SJCRH30 (cell line): ENCODE results near the gene CACNB2. TPM values are rescaled to one million over a fixed set of nuclear protein-coding genes. Genes with fewer than 3 reads are reported as not detected.

Experiments
- DNase-seq, 2 experiments: peaks; one replicate each; pipeline ENCODE4 v3.0.0-alpha.2; 2015 to 2020
- H3K27ac ChIP-seq: fragments of 250-450 bp; sonication (Bioruptor Pico); 2 replicates; pipeline ENCODE4 v1.5.1; 2020; ENCODE audit warnings: mild to moderate bottlenecking, moderate library complexity
- H3K27me3 ChIP-seq: fragments of 250-450 bp; sonication (Bioruptor Pico); 2 replicates; pipeline ENCODE4 v1.5.1; 2020; ENCODE audit warnings: mild to moderate bottlenecking, moderate library complexity
- H3K36me3 ChIP-seq: fragments of 250-450 bp; sonication (Bioruptor Pico); 2 replicates; pipeline ENCODE4 v1.5.1; 2020; ENCODE audit warnings: mild to moderate bottlenecking, moderate library complexity
- H3K4me1 ChIP-seq: fragments of 250-450 bp; sonication (Bioruptor Pico); 2 replicates; pipeline ENCODE4 v1.5.1; 2020; ENCODE audit warnings: mild to moderate bottlenecking, moderate library complexity
- H3K4me3 ChIP-seq: fragments of 250-450 bp; sonication (Bioruptor Pico); 2 replicates; pipeline ENCODE4 v1.5.1; 2020; ENCODE audit warnings: mild to moderate bottlenecking, moderate library complexity
- H3K9me3 ChIP-seq: fragments of 250-450 bp; sonication (Bioruptor Pico); replicated peaks from 2 replicates; pipeline ENCODE4 v1.5.1; 2020; ENCODE audit warnings: mild to moderate bottlenecking, moderate library complexity
- total RNA-seq: library from RNA; depleted of rRNA; stranded (reverse); fragments of >200 nt; shearing (Covaris generic); gene quantifications from 2 replicates; pipeline ENCODE4 v1.2.3, GENCODE V29; 2014

The CACNB2 gene
- total RNA-seq, 1 experiment from 2014 or later: 0.04 TPM

DNA sequence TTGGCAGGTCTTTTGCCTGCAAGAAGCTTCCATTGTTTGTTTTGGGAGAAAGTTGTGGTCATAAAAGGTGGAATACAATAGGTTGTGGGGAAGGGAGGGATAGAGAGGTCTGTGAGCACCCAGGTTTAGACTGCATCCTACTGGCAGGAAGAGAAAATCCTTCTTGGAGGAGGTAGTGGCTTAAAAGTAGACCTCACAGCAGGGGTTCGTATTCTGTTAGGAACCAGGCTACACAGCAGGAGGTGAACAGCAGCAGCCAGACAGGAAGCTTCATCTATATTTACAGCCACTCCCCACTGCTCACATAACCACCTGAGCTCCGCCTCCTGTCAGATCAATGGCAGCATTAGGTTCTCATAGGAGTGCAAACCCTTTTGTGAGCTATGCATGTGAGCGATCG lies 265.9 kb downstream of the CACNB2 start:
- H3K27me3 ChIP-seq: no peaks in the 10 kb centered on the region
- no peak overlapping the region for H3K4me3 ChIP-seq
- no peaks in the 10 kb centered on the region for H3K36me3 ChIP-seq
- H3K27ac ChIP-seq: no peak overlapping the region
- H3K9me3 ChIP-seq: no peaks in the 10 kb centered on the region
- H3K4me1 ChIP-seq: no peaks in the 10 kb centered on the region
- DNase-seq: no peak

GRCh38 chr10:18409599-18410397 lies 269.6 kb downstream of the CACNB2 start:
- H3K4me1 ChIP-seq: no peaks in the 10 kb centered on the region
- no peaks in the 10 kb centered on the region for H3K27me3 ChIP-seq

DNA sequence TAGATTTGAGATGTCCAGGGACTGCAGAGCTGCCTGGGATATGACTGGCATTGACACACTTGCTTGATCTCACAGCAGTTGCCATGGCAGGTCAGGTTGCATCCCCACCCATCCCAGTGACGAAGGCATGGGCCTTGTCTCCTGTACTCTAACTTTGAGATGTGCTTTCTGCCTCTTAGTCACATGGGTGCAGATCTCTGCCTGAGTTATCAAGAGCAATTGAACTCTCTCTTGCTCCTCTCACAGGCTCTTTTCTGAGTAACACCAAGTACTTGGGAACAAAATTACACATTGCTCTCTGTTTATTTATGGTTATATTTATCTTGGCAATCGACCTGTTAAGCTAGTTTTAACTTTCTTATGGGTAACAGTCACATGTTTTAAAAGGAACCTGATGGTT lies 273.8 kb downstream of the CACNB2 start:
- Histone ChIP-seq H3K27me3 (no peaks in the 10 kb centered on the region), H3K4me1 (no peaks in the 10 kb centered on the region), H3K27ac (no peak overlapping the region), H3K4me3 (no peak overlapping the region), H3K9me3 (no peaks in the 10 kb centered on the region), H3K36me3 (no peaks in the 10 kb centered on the region)
- DNase-seq: no peak

More at GRCh38 chr10:18409599-18410397, 269.6 kb downstream of the CACNB2 start:
- DNase-seq: peak in 1 of 2 experiments; percentile 4
- Histone ChIP-seq H3K36me3 (no peaks in the 10 kb centered on the region), H3K9me3 (no peaks in the 10 kb centered on the region), H3K4me3 (no peak overlapping the region), H3K27ac (no peak overlapping the region)

DNA sequence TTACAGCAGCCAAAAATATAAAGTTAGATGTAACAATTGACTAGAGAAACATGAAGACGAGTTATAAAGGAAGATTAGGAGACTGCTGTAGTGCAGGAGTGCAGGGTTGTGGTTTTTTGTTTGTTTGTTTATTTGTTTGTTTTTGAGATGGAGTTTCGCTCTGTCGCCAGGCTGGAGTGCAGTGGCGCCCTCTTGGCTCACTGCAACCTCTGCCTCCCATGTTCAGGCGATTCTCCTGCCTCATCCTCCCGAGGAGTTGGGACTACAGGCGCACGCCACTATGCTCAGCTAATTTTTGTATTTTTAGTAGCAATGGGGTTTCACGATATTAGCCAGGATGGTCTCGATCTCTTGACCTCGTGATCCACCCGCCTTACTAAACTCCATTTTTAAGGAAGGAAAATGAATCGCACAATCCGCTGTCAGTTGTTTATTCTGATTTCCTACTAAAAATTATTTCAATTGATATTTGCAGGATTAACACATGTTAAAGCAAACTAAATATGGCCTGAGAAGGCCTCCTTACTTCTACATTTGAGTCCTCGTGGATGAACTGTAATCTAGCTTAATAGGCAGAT lies 277.8 kb downstream of the CACNB2 start:
- Histone ChIP-seq H3K27me3 (no peaks in the 10 kb centered on the region), H3K36me3 (no peaks in the 10 kb centered on the region), H3K27ac (no peak overlapping the region), H3K4me3 (no peak overlapping the region), H3K9me3 (no peaks in the 10 kb centered on the region), H3K4me1 (no peaks in the 10 kb centered on the region)
- no peak for DNase-seq

- no peak overlapping the region for H3K27ac ChIP-seq
- DNase-seq: peak in 1 of 2 experiments; percentile 4
Observed at GRCh38 chr10:18418541-18419215, 278.5 kb downstream of the CACNB2 start.

DNA sequence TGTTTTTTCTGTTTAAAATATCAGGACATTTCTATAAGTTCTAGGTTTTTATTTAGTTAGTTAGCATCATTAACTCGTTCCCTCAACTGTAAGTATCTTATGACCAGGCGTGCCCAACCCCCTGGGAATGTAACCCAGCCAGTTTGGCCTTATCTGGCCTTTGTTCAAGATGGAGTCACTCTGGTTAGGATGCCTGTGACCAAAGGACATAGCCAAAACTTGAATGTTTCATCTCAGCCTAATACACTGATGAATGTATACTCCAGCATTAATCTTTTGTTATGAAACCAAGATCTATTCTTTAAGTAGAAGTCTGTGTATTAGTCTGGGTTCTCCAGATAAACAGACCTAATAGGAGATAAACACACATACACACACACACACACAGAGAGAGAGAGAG lies 279.7 kb downstream of the CACNB2 start:
- Histone ChIP-seq H3K4me3 (no peak overlapping the region), H3K36me3 (no peaks in the 10 kb centered on the region), H3K9me3 (no peaks in the 10 kb centered on the region), H3K27me3 (no peaks in the 10 kb centered on the region), H3K27ac (no peak overlapping the region), H3K4me1 (no peaks in the 10 kb centered on the region)
- DNase-seq: no peak

More at GRCh38 chr10:18418541-18419215, 278.5 kb downstream of the CACNB2 start:
- Histone ChIP-seq H3K36me3 (no peaks in the 10 kb centered on the region), H3K4me3 (peak overlapping the region; percentile 11), H3K27me3 (no peaks in the 10 kb centered on the region), H3K9me3 (no peaks in the 10 kb centered on the region), H3K4me1 (no peaks in the 10 kb centered on the region)

- DNase-seq: no peak
- Histone ChIP-seq H3K36me3 (no peaks in the 10 kb centered on the region), H3K27ac (no peak overlapping the region), H3K27me3 (no peaks in the 10 kb centered on the region), H3K4me3 (no peak overlapping the region), H3K4me1 (no peaks in the 10 kb centered on the region), H3K9me3 (no peaks in the 10 kb centered on the region)
Observed at GRCh38 chr10:18421726-18422293, 281.6 kb downstream of the CACNB2 start.

DNA sequence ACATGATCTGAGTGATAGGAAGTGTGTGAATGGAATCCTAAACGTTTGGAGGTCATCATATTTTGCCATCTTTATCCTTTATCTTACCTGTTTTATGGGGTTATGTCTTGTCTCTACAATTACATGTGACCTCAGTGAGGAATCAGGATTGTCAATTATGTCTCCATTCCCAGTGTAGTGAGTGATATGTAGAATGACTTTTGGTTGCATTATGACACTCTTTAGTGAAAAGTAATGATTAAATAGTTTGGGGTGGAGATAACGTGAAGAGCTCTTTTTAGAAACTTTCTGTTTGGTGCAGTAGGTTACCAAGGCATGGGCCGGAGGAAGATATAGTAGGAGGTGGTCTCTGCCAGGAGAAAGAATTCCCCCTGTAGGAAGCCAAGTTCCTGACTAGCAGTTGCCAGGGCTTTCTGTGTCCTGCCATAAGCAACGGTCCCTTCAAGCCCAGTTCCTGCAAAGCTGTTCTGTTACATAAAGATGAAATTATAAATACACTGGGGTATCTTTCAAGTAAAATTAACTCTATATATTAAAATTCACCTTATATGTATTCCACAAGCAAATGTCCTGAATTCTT lies 282.9 kb downstream of the CACNB2 start:
- no peak for DNase-seq
- Histone ChIP-seq H3K36me3 (no peaks in the 10 kb centered on the region), H3K27ac (no peak overlapping the region), H3K4me3 (no peak overlapping the region), H3K9me3 (no peaks in the 10 kb centered on the region), H3K27me3 (no peaks in the 10 kb centered on the region), H3K4me1 (no peaks in the 10 kb centered on the region)

GRCh38 chr10:18424200-18424599 lies 284.0 kb downstream of the CACNB2 start:
- no peak for DNase-seq
- Histone ChIP-seq H3K27ac (no peak overlapping the region), H3K4me3 (no peak overlapping the region)

DNA sequence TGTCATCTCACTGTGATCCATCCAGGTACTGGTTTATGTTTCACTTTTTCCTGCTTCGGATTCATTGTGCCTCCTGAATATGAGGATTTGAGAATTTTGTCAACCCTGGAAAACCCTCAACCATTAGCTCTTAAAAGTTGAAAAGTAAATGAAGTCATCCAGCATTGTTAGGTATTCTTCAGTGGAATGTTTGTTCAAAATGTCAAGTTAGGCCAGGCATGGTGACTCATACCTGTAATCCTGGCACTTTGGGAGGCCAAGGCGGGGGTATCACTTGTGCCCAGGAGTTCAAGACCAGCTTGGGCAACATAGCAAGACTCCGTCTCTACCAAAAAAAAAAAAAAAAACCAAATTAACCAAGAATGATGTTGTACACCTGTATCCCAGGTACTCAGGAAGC lies 289.1 kb downstream of the CACNB2 start:
- Histone ChIP-seq H3K27ac (no peak overlapping the region), H3K27me3 (no peaks in the 10 kb centered on the region), H3K4me3 (no peak overlapping the region), H3K4me1 (no peaks in the 10 kb centered on the region), H3K9me3 (no peaks in the 10 kb centered on the region), H3K36me3 (no peaks in the 10 kb centered on the region)
- no peak for DNase-seq

More at GRCh38 chr10:18424200-18424599, 284.0 kb downstream of the CACNB2 start:
- Histone ChIP-seq H3K27me3 (no peaks in the 10 kb centered on the region), H3K4me1 (no peaks in the 10 kb centered on the region), H3K36me3 (no peaks in the 10 kb centered on the region), H3K9me3 (no peaks in the 10 kb centered on the region)

GRCh38 chr10:18436902-18437301 lies 296.7 kb downstream of the CACNB2 start:
- Histone ChIP-seq H3K27ac (no peak overlapping the region), H3K36me3 (no peaks in the 10 kb centered on the region), H3K4me1 (no peaks in the 10 kb centered on the region), H3K4me3 (no peak overlapping the region), H3K9me3 (no peaks in the 10 kb centered on the region), H3K27me3 (no peaks in the 10 kb centered on the region)
- no peak for DNase-seq

DNA sequence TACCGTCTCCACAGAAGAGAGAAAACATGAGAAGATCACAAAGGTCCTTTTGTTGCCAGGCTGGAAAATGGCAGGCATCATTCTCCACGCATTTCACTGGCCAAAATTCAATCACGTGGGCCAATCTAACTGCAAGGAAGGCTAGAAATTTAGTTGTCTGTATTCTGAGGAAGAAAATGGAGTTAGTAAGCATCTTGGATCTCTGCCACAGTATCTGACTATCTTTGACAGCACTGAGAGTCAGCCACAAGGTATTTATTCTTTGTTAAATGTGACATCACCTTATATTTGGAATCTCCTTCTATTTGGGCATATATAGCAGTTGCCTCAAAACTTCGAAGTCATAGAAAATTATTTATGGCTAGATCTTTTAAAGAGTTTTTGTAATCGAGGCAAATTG lies 297.3 kb downstream of the CACNB2 start:
- Histone ChIP-seq H3K9me3 (no peaks in the 10 kb centered on the region), H3K36me3 (no peaks in the 10 kb centered on the region), H3K27me3 (no peaks in the 10 kb centered on the region), H3K27ac (no peak overlapping the region), H3K4me1 (no peaks in the 10 kb centered on the region), H3K4me3 (no peak overlapping the region)
- no peak for DNase-seq

- Histone ChIP-seq H3K9me3 (no peaks in the 10 kb centered on the region), H3K27ac (no peak overlapping the region), H3K36me3 (no peaks in the 10 kb centered on the region), H3K27me3 (no peaks in the 10 kb centered on the region), H3K4me1 (no peaks in the 10 kb centered on the region), H3K4me3 (no peak overlapping the region)
- DNase-seq: no peak
Observed at GRCh38 chr10:18438361-18439126, 298.3 kb downstream of the CACNB2 start.

- Histone ChIP-seq H3K4me1 (no peaks in the 10 kb centered on the region), H3K27me3 (no peaks in the 10 kb centered on the region), H3K9me3 (no peaks in the 10 kb centered on the region), H3K36me3 (no peaks in the 10 kb centered on the region), H3K4me3 (no peak overlapping the region), H3K27ac (no peak overlapping the region)
- no peak for DNase-seq
Observed at GRCh38 chr10:18439601-18440000, 299.4 kb downstream of the CACNB2 start.
